ENCODE results near the gene USP19. TPM values are rescaled to one million over a fixed set of nuclear protein-coding genes. Genes with fewer than 3 reads are reported as not detected.

The USP19 gene
- total RNA-seq, 1 experiment from 2014 or later, result 31.5 TPM

GRCh38 chr3:49120096-49120437 is 556 bp downstream of the USP19 start:
- Histone ChIP-seq H3K9me2 (replicated peaks; ENCODE audit: insufficient read depth, low read length) (no peaks in the 10 kb centered on the region), H3K9ac (ENCODE audit: low read length) (peak overlapping the region; percentile 98), H3K4me3 (ENCODE audit: low read length) (peak overlapping the region; percentile 90), H4K20me1 (ENCODE audit: insufficient read depth, low read depth, low read length) (peaks cover 5% of the 10 kb centered on the region; the same call in 1 of the 2 replicates), H3K27ac (ENCODE audit: low read length) (peak overlapping the region; percentile 70), H3K27me3 (ENCODE audit: low read length) (no peaks in the 10 kb centered on the region), H3K4me1 (ENCODE audit: low read length) (peaks cover 20% of the 10 kb centered on the region), H3K9me3 (ENCODE audit: low read length) (no peaks in the 10 kb centered on the region), H3K36me3 (ENCODE audit: insufficient read depth, low read length) (peaks cover 27% of the 10 kb centered on the region), H2AFZ (ENCODE audit: low read length) (no peak overlapping the region), H3K4me2 (ENCODE audit: low read depth, low read length, poor library complexity, severe bottlenecking) (peak overlapping the region; percentile 93), H3K79me2 (ENCODE audit: low read length) (peaks cover 24% of the 10 kb centered on the region)
- DNase-seq, result peak; percentile 63

- DNase-seq, result no peak
- H3K4me3 ChIP-seq (ENCODE audit: low read length), result peak overlapping the region; percentile 90
- H4K20me1 ChIP-seq (ENCODE audit: insufficient read depth, low read depth, low read length), result peaks cover 5% of the 10 kb centered on the region; the same call in 1 of the 2 replicates
- no peak overlapping the region for H3K27ac ChIP-seq (ENCODE audit: low read length)
- H3K36me3 ChIP-seq (ENCODE audit: insufficient read depth, low read length), result peaks cover 27% of the 10 kb centered on the region
- H3K9me2 ChIP-seq (replicated peaks; ENCODE audit: insufficient read depth, low read length), result no peaks in the 10 kb centered on the region
- H3K4me2 ChIP-seq (ENCODE audit: low read depth, low read length, poor library complexity, severe bottlenecking), result peak overlapping the region; percentile 93
- H3K9ac ChIP-seq (ENCODE audit: low read length), result peak overlapping the region; percentile 98
- peaks cover 18% of the 10 kb centered on the region for H3K4me1 ChIP-seq (ENCODE audit: low read length)
- no peaks in the 10 kb centered on the region for H3K27me3 ChIP-seq (ENCODE audit: low read length)
- no peak overlapping the region for H2AFZ ChIP-seq (ENCODE audit: low read length)
- H3K9me3 ChIP-seq (ENCODE audit: low read length), result no peaks in the 10 kb centered on the region
- H3K79me2 ChIP-seq (ENCODE audit: low read length), result peaks cover 24% of the 10 kb centered on the region
Measured at GRCh38 chr3:49119439-49119838, 1.2 kb downstream of the USP19 start.

- DNase-seq, result no peak
- Histone ChIP-seq H3K9me3 (ENCODE audit: low read length) (no peaks in the 10 kb centered on the region), H3K4me1 (ENCODE audit: low read length) (peaks cover 18% of the 10 kb centered on the region), H3K9me2 (replicated peaks; ENCODE audit: insufficient read depth, low read length) (no peaks in the 10 kb centered on the region), H3K9ac (ENCODE audit: low read length) (peak overlapping the region; percentile 98), H3K79me2 (ENCODE audit: low read length) (peaks cover 24% of the 10 kb centered on the region), H3K27ac (ENCODE audit: low read length) (no peak overlapping the region), H4K20me1 (ENCODE audit: insufficient read depth, low read depth, low read length) (peaks cover 5% of the 10 kb centered on the region; the same call in 1 of the 2 replicates), H3K36me3 (ENCODE audit: insufficient read depth, low read length) (peaks cover 27% of the 10 kb centered on the region), H3K4me3 (ENCODE audit: low read length) (peak overlapping the region; percentile 90), H3K4me2 (ENCODE audit: low read depth, low read length, poor library complexity, severe bottlenecking) (peak overlapping the region; percentile 93), H3K27me3 (ENCODE audit: low read length) (no peaks in the 10 kb centered on the region), H2AFZ (ENCODE audit: low read length) (no peak overlapping the region)
Measured at GRCh38 chr3:49119036-49119435, 1.6 kb downstream of the USP19 start.

GRCh38 chr3:49112262-49112661 is 8.4 kb downstream of the USP19 start:
- Histone ChIP-seq H3K27me3 (ENCODE audit: low read length) (no peaks in the 10 kb centered on the region), H3K79me2 (ENCODE audit: low read length) (no peaks in the 10 kb centered on the region), H3K9ac (ENCODE audit: low read length) (no peak overlapping the region), H2AFZ (ENCODE audit: low read length) (no peak overlapping the region), H3K9me2 (replicated peaks; ENCODE audit: insufficient read depth, low read length) (no peaks in the 10 kb centered on the region), H3K27ac (ENCODE audit: low read length) (no peak overlapping the region), H3K36me3 (ENCODE audit: insufficient read depth, low read length) (peaks cover 19% of the 10 kb centered on the region), H3K9me3 (ENCODE audit: low read length) (no peaks in the 10 kb centered on the region), H3K4me3 (ENCODE audit: low read length) (no peak overlapping the region), H3K4me2 (ENCODE audit: low read depth, low read length, poor library complexity, severe bottlenecking) (no peak overlapping the region), H3K4me1 (ENCODE audit: low read length) (no peaks in the 10 kb centered on the region), H4K20me1 (ENCODE audit: insufficient read depth, low read depth, low read length) (no peaks in the 10 kb centered on the region)
- no peak for DNase-seq

GRCh38 chr3:49111347-49111746 is 9.3 kb downstream of the USP19 start:
- H3K4me1 ChIP-seq (ENCODE audit: low read length), result no peaks in the 10 kb centered on the region
- DNase-seq, result no peak

GRCh38 chr3:49110780-49111179 is 9.8 kb downstream of the USP19 start:
- Histone ChIP-seq H3K9me3 (ENCODE audit: low read length) (no peaks in the 10 kb centered on the region), H3K27me3 (ENCODE audit: low read length) (no peaks in the 10 kb centered on the region), H3K4me1 (ENCODE audit: low read length) (peaks cover 4% of the 10 kb centered on the region), H3K4me3 (ENCODE audit: low read length) (no peak overlapping the region), H2AFZ (ENCODE audit: low read length) (no peak overlapping the region), H3K79me2 (ENCODE audit: low read length) (no peaks in the 10 kb centered on the region), H3K4me2 (ENCODE audit: low read depth, low read length, poor library complexity, severe bottlenecking) (no peak overlapping the region), H3K36me3 (ENCODE audit: insufficient read depth, low read length) (peaks cover 9% of the 10 kb centered on the region; the same call in 1 of the 2 replicates), H3K9ac (ENCODE audit: low read length) (no peak overlapping the region), H4K20me1 (ENCODE audit: insufficient read depth, low read depth, low read length) (no peaks in the 10 kb centered on the region), H3K27ac (ENCODE audit: low read length) (no peak overlapping the region), H3K9me2 (replicated peaks; ENCODE audit: insufficient read depth, low read length) (no peaks in the 10 kb centered on the region)
- no peak for DNase-seq

More at GRCh38 chr3:49111347-49111746, 9.3 kb downstream of the USP19 start:
- H4K20me1 ChIP-seq (ENCODE audit: insufficient read depth, low read depth, low read length), result no peaks in the 10 kb centered on the region
- H3K9me3 ChIP-seq (ENCODE audit: low read length), result no peaks in the 10 kb centered on the region
- H2AFZ ChIP-seq (ENCODE audit: low read length), result no peak overlapping the region
- H3K9ac ChIP-seq (ENCODE audit: low read length), result no peak overlapping the region
- no peaks in the 10 kb centered on the region for H3K9me2 ChIP-seq (replicated peaks; ENCODE audit: insufficient read depth, low read length)
- no peak overlapping the region for H3K4me2 ChIP-seq (ENCODE audit: low read depth, low read length, poor library complexity, severe bottlenecking)
- H3K27ac ChIP-seq (ENCODE audit: low read length), result no peak overlapping the region
- H3K36me3 ChIP-seq (ENCODE audit: insufficient read depth, low read length), result peaks cover 11% of the 10 kb centered on the region; the same call in 1 of the 2 replicates
- no peak overlapping the region for H3K4me3 ChIP-seq (ENCODE audit: low read length)
- H3K27me3 ChIP-seq (ENCODE audit: low read length), result no peaks in the 10 kb centered on the region
- H3K79me2 ChIP-seq (ENCODE audit: low read length), result no peaks in the 10 kb centered on the region

- H2AFZ ChIP-seq (ENCODE audit: low read length), result no peak overlapping the region
- H3K9me2 ChIP-seq (replicated peaks; ENCODE audit: insufficient read depth, low read length), result no peaks in the 10 kb centered on the region
- H3K4me3 ChIP-seq (ENCODE audit: low read length), result no peak overlapping the region
- DNase-seq, result no peak
- peaks cover 20% of the 10 kb centered on the region for H3K4me1 ChIP-seq (ENCODE audit: low read length)
- H3K27me3 ChIP-seq (ENCODE audit: low read length), result no peaks in the 10 kb centered on the region
- no peaks in the 10 kb centered on the region for H4K20me1 ChIP-seq (ENCODE audit: insufficient read depth, low read depth, low read length)
- H3K9me3 ChIP-seq (ENCODE audit: low read length), result no peaks in the 10 kb centered on the region
- no peak overlapping the region for H3K4me2 ChIP-seq (ENCODE audit: low read depth, low read length, poor library complexity, severe bottlenecking)
- H3K79me2 ChIP-seq (ENCODE audit: low read length), result peaks cover 12% of the 10 kb centered on the region
- no peak overlapping the region for H3K9ac ChIP-seq (ENCODE audit: low read length)
- peaks cover 6% of the 10 kb centered on the region; the same call in 1 of the 2 replicates for H3K36me3 ChIP-seq (ENCODE audit: insufficient read depth, low read length)
- no peak overlapping the region for H3K27ac ChIP-seq (ENCODE audit: low read length)
Measured at GRCh38 chr3:49108346-49108745, 12.3 kb downstream of the USP19 start.

- Histone ChIP-seq H3K79me2 (ENCODE audit: low read length) (peaks cover 23% of the 10 kb centered on the region), H3K4me2 (ENCODE audit: low read depth, low read length, poor library complexity, severe bottlenecking) (peak within 1 kb of the TSS; percentile 98), H3K36me3 (ENCODE audit: insufficient read depth, low read length) (peaks cover 31% of the 10 kb centered on the region), H3K4me3 (ENCODE audit: low read length) (peak within 1 kb of the TSS; percentile 98), H2AFZ (ENCODE audit: low read length) (peak within 1 kb of the TSS; percentile 93; the same call in 1 of the 2 replicates), H3K9me3 (ENCODE audit: low read length) (no peaks in the 10 kb centered on the region), H3K4me1 (ENCODE audit: low read length) (peaks cover 25% of the 10 kb centered on the region), H3K27ac (ENCODE audit: low read length) (peak within 1 kb of the TSS; percentile 58), H4K20me1 (ENCODE audit: insufficient read depth, low read depth, low read length) (no peaks in the 10 kb centered on the region), H3K9me2 (replicated peaks; ENCODE audit: insufficient read depth, low read length) (no peaks in the 10 kb centered on the region), H3K27me3 (ENCODE audit: low read length) (no peaks in the 10 kb centered on the region), H3K9ac (ENCODE audit: low read length) (peak within 1 kb of the TSS; percentile 97)
- peak; percentile 97 for DNase-seq
Measured at GRCh38 chr3:49104427-49105291, 16.0 kb downstream of the USP19 start, which contains the start of gene QARS1. Gene QARS1 (minus strand): TSS chr3:49104757. CDS start chr3:49104733, 24 bp downstream.

Data from Karpas-422 (cell line).